ENCODE data around the gene HERC4. TPM values are rescaled to one million over a fixed set of nuclear protein-coding genes. Genes with fewer than 3 reads are reported as not detected.

Gene HERC4
- 10 to 100 TPM; 55.7 to 59.0 TPM for total RNA-seq

DNA sequence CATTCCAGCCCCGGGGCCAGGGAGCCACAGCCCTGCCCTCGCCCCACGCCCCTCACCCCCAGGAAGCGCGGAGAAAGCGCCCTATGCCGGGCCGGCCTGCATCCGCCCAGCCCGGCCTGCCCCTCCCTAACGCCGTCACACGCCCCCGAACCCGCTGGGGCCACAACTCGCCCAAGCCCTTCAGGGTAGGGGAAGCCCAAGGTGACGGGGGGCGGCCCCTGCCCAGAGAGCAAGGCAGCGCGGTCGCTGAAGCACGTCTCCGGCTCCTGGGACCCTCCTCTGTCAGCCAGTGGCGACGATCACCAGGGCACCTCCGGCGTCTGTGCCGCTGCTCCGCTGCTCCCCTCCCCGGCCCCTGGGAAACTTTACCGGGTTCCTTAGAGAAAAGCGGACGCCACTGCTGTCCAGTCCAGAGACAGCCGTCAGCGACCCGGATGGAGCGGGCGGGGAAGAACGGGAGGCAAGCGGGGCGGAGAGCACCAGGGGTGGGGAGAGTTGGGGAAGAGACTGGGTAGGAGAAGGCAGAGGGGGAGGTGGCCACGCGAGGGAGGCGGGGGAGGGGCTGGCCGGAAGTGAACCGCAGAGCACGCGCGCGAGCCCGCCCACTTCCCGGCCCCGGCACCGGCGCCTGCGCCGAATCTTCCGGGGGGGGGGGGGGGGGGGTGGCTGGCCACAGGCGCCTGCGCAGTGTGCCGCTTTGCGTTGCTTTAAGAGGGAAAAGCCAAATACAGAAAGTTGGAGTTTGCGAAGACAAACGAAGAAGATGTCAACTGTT, at the start of gene HERC4:
HERC4 (minus strand) TSS at position 509 of the 775 bp plus-strand sequence. CDS start 2,175 bp downstream, outside the sequence.
- POLR2A ChIA-PET = interaction anchor here (1.1 kb wide), 1 partner anchor 12 kb away, joined by 3 read pairs; no protein-coding TSS in a partner anchor
- CTCF ChIA-PET = interaction anchor here (1.1 to 1.8 kb wide), 3 partner anchors 82 to 286 kb away, joined by 3 to 4 read pairs (median 3); no protein-coding TSS in a partner anchor
- Mint-ChIP-seq H3K36me3 (peaks cover 18% of the 10 kb centered on the region), H3K27me3 (no peaks in the 10 kb centered on the region), H3K27ac (peak within 1 kb of the TSS; percentile 89), H3K4me3 (peak within 1 kb of the TSS; percentile 89), H3K9me3 (no peaks in the 10 kb centered on the region), H3K4me1 (ENCODE audit: low read depth) (peaks cover 35% of the 10 kb centered on the region)
- intact Hi-C loops (cut with micrococcal nuclease) = loop anchor here (1.0 to 10.0 kb wide), 8 partner anchors 14 to 650 kb away; partner anchors contain the start of genes CCAR1, HNRNPH3, PBLD and SIRT1
- DNase-seq = peak; percentile 94

DNA sequence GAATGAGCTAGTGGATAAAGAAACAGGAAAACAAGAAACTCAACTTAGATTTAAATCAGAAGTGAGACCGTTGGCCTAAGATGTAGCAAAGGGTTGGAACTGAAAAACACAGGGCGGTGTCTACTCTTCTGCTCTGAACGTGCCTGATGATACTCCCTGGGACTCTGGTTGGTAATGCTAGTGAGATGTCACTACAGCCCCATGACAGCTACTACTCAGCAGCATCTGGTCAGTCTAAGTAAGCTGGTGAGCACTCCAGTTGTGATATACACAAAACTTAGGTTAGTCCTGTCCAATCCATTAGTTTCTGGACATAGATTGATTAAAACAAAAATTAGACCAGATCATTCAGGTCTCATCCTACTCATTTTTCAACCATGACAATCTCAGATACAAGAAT, 49.6 kb upstream of the HERC4 start:
- DNase-seq = no peak
- Mint-ChIP-seq H3K4me3 (no peak overlapping the region), H3K27ac (no peak overlapping the region), H3K36me3 (no peaks in the 10 kb centered on the region), H3K27me3 (no peaks in the 10 kb centered on the region), H3K4me1 (ENCODE audit: low read depth) (no peaks in the 10 kb centered on the region), H3K9me3 (no peaks in the 10 kb centered on the region)
- intact Hi-C loops (cut with micrococcal nuclease) = no loop called here
- ChIA-PET CTCF (no interaction called here), POLR2A (no interaction called here)

- Mint-ChIP-seq H3K27ac (no peak overlapping the region), H3K9me3 (no peaks in the 10 kb centered on the region), H3K4me3 (no peak overlapping the region), H3K36me3 (no peaks in the 10 kb centered on the region), H3K27me3 (no peaks in the 10 kb centered on the region), H3K4me1 (ENCODE audit: low read depth) (no peaks in the 10 kb centered on the region)
- intact Hi-C loops (cut with micrococcal nuclease) = no loop called here
- ChIA-PET POLR2A (no interaction called here), CTCF (no interaction called here)
- DNase-seq = no peak
Measured at GRCh38 chr10:68121852-68122251, 46.8 kb upstream of the HERC4 start.

- intact Hi-C loops (cut with micrococcal nuclease) = no loop called here
- H3K36me3 Mint-ChIP-seq = no peaks in the 10 kb centered on the region
- DNase-seq = no peak
- H3K4me3 Mint-ChIP-seq = no peak overlapping the region
- POLR2A ChIA-PET = no interaction called here
- no peaks in the 10 kb centered on the region for H3K27me3 Mint-ChIP-seq
- CTCF ChIA-PET = no interaction called here
- H3K27ac Mint-ChIP-seq = no peak overlapping the region
- H3K4me1 Mint-ChIP-seq (ENCODE audit: low read depth) = no peaks in the 10 kb centered on the region
- H3K9me3 Mint-ChIP-seq = no peaks in the 10 kb centered on the region
Measured at GRCh38 chr10:68121020-68121743, 46.1 kb upstream of the HERC4 start.

- H3K27ac Mint-ChIP-seq = no peak overlapping the region
- H3K36me3 Mint-ChIP-seq = no peaks in the 10 kb centered on the region
- H3K4me1 Mint-ChIP-seq (ENCODE audit: low read depth) = no peaks in the 10 kb centered on the region
- intact Hi-C loops (cut with micrococcal nuclease) = no loop called here
- H3K9me3 Mint-ChIP-seq = no peaks in the 10 kb centered on the region
- H3K27me3 Mint-ChIP-seq = no peaks in the 10 kb centered on the region
- ChIA-PET POLR2A (no interaction called here), CTCF (no interaction called here)
- no peak for DNase-seq
- no peak overlapping the region for H3K4me3 Mint-ChIP-seq
Measured at GRCh38 chr10:68118657-68119056, 43.6 kb upstream of the HERC4 start.

- Mint-ChIP-seq H3K4me1 (ENCODE audit: low read depth) (no peaks in the 10 kb centered on the region), H3K36me3 (no peaks in the 10 kb centered on the region), H3K9me3 (no peaks in the 10 kb centered on the region), H3K27ac (no peak overlapping the region), H3K4me3 (no peak overlapping the region), H3K27me3 (peaks cover 2% of the 10 kb centered on the region)
- DNase-seq = no peak
- POLR2A ChIA-PET = no interaction called here
- CTCF ChIA-PET = no interaction called here
- intact Hi-C loops (cut with micrococcal nuclease) = no loop called here
Measured at GRCh38 chr10:68112837-68113236, 37.8 kb upstream of the HERC4 start.

DNA sequence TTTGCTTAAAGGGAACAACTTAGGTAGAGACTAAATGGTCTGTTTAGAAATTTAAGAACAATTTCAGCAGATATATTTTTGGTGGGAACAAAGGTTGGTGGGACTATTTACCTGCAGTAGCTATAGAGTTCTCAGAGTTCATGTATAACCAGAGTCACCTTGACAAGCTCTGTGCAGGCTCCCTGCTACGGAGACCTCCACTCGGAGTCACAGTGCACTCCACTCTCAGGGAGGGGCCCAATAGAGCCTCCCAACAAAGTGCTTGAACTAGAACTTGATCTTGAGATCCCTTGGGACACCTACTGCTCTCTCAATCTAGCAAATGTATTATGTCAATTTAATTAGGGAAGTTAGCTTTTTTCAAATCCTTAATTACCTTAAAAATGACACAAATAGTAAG, 36.5 kb upstream of the HERC4 start:
- intact Hi-C loops (cut with micrococcal nuclease) = no loop called here
- Mint-ChIP-seq H3K27me3 (peaks cover 2% of the 10 kb centered on the region), H3K36me3 (no peaks in the 10 kb centered on the region), H3K4me1 (ENCODE audit: low read depth) (no peaks in the 10 kb centered on the region), H3K27ac (no peak overlapping the region), H3K9me3 (no peaks in the 10 kb centered on the region), H3K4me3 (no peak overlapping the region)
- ChIA-PET CTCF (no interaction called here), POLR2A (no interaction called here)
- no peak for DNase-seq

- intact Hi-C loops (cut with micrococcal nuclease) = no loop called here
- Mint-ChIP-seq H3K4me3 (no peak overlapping the region), H3K4me1 (ENCODE audit: low read depth) (no peaks in the 10 kb centered on the region), H3K36me3 (no peaks in the 10 kb centered on the region), H3K27me3 (peaks cover 2% of the 10 kb centered on the region), H3K27ac (no peak overlapping the region), H3K9me3 (no peaks in the 10 kb centered on the region)
- ChIA-PET POLR2A (no interaction called here), CTCF (interaction anchor here (1.4 kb wide), 1 partner anchor 192 kb away, joined by 3 read pairs; no protein-coding TSS in a partner anchor)
- DNase-seq = no peak
Measured at GRCh38 chr10:68110027-68110426, 34.9 kb upstream of the HERC4 start.

DNA sequence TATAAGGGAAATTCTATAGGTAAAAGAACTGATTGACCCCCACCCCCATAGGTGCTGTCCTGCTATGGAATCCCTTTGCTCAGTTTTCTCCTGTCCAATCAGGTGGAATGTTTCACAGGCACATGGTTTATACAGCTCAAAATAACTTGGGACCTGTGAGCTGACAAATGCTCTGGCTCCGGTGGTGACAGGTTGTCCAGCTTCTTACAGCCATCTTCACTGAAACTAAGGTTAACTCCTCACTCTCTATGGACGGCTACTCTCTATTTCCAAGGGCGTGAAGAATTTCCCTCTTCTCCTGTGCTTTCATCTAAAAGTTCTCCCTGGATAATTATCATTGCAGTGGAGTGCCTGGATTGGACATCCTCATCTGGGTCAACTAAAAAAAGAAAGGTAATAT, 34.2 kb upstream of the HERC4 start, which contains the start of gene MYPN:
MYPN (plus strand) TSS at position 158 of the 400 bp plus-strand sequence. CDS start 11,951 bp downstream, outside the sequence.
- no peak for DNase-seq
- Mint-ChIP-seq H3K9me3 (no peaks in the 10 kb centered on the region), H3K27ac (no peak within 1 kb of the TSS), H3K4me1 (ENCODE audit: low read depth) (no peaks in the 10 kb centered on the region), H3K27me3 (peaks cover 2% of the 10 kb centered on the region), H3K36me3 (no peaks in the 10 kb centered on the region), H3K4me3 (no peak within 1 kb of the TSS)
- POLR2A ChIA-PET = interaction anchor here (1.1 kb wide), 1 partner anchor 40 kb away, joined by 3 read pairs; no protein-coding TSS in a partner anchor
- intact Hi-C loops (cut with micrococcal nuclease) = no loop called here
- CTCF ChIA-PET = interaction anchor here (1.0 to 1.4 kb wide), 2 partner anchors 193 to 254 kb away, joined by 3 read pairs; no protein-coding TSS in a partner anchor

DNA sequence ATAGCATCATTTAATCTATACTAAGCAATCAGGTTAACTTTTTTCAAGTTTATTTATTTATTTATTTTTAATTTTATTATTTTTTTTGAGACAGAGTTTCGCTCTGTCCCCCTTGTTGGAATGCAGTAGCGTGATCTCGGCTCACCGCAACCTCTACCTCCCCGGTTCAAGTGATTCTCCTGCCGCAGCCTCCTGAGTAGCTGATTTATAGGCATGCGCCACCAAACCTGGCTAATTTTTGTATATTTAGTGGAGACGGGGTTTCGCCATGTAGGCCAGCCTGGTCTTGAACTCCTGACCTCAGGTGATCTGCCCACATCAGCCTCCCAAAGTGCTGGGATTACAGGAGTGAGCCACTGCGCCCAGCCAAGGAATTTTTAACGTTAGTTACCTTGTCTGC, 33.6 kb upstream of the HERC4 start:
- POLR2A ChIA-PET = interaction anchor here (1.1 kb wide), 1 partner anchor 41 kb away, joined by 3 read pairs; no protein-coding TSS in a partner anchor
- no peaks in the 10 kb centered on the region for H3K36me3 Mint-ChIP-seq

GRCh38 chr10:68108051-68108450, 33.0 kb upstream of the HERC4 start:
- Mint-ChIP-seq H3K27ac (no peak overlapping the region), H3K4me3 (no peak overlapping the region), H3K36me3 (no peaks in the 10 kb centered on the region), H3K4me1 (ENCODE audit: low read depth) (no peaks in the 10 kb centered on the region), H3K27me3 (peaks cover 4% of the 10 kb centered on the region), H3K9me3 (no peaks in the 10 kb centered on the region)
- DNase-seq = no peak
- intact Hi-C loops (cut with micrococcal nuclease) = no loop called here
- POLR2A ChIA-PET = no interaction called here
- CTCF ChIA-PET = interaction anchor here (0.8 kb wide), 1 partner anchor 297 kb away, joined by 3 read pairs; no protein-coding TSS in a partner anchor

More for the DNA sequence above, 33.6 kb upstream of the HERC4 start:
- H3K27ac Mint-ChIP-seq = no peak overlapping the region
- H3K4me3 Mint-ChIP-seq = no peak overlapping the region
- no peak for DNase-seq
- no peaks in the 10 kb centered on the region for H3K9me3 Mint-ChIP-seq
- intact Hi-C loops (cut with micrococcal nuclease) = no loop called here
- H3K4me1 Mint-ChIP-seq (ENCODE audit: low read depth) = no peaks in the 10 kb centered on the region
- CTCF ChIA-PET = interaction anchor here (1.0 kb wide), 1 partner anchor 253 kb away, joined by 3 read pairs; no protein-coding TSS in a partner anchor
- peaks cover 4% of the 10 kb centered on the region for H3K27me3 Mint-ChIP-seq

- no peak overlapping the region for H3K27ac Mint-ChIP-seq
- no peaks in the 10 kb centered on the region for H3K36me3 Mint-ChIP-seq
- POLR2A ChIA-PET = no interaction called here
- CTCF ChIA-PET = interaction anchor here (0.8 to 1.6 kb wide), 2 partner anchors 49 to 297 kb away, joined by 3 read pairs; no protein-coding TSS in a partner anchor
- DNase-seq = no peak
- intact Hi-C loops (cut with micrococcal nuclease) = no loop called here
- H3K4me3 Mint-ChIP-seq = no peak overlapping the region
- H3K27me3 Mint-ChIP-seq = peaks cover 4% of the 10 kb centered on the region
- no peaks in the 10 kb centered on the region for H3K9me3 Mint-ChIP-seq
- no peaks in the 10 kb centered on the region for H3K4me1 Mint-ChIP-seq (ENCODE audit: low read depth)
Measured at GRCh38 chr10:68107651-68108050, 32.6 kb upstream of the HERC4 start.

Measured in activated CD4-positive, alpha-beta memory T cell treated with anti-CD3 and anti-CD28 coated beads for 36 hours (primary cell).